GM21619 (cell line): ENCODE data around the gene MAVS.

Source experiments
- ATAC-seq: cut with Tn5 transposase; IDR thresholded peaks from one replicate; pipeline ENCODE4 v1.9.1; 2021; ENCODE audit not compliant: unreplicated experiment

MAVS gene

DNA sequence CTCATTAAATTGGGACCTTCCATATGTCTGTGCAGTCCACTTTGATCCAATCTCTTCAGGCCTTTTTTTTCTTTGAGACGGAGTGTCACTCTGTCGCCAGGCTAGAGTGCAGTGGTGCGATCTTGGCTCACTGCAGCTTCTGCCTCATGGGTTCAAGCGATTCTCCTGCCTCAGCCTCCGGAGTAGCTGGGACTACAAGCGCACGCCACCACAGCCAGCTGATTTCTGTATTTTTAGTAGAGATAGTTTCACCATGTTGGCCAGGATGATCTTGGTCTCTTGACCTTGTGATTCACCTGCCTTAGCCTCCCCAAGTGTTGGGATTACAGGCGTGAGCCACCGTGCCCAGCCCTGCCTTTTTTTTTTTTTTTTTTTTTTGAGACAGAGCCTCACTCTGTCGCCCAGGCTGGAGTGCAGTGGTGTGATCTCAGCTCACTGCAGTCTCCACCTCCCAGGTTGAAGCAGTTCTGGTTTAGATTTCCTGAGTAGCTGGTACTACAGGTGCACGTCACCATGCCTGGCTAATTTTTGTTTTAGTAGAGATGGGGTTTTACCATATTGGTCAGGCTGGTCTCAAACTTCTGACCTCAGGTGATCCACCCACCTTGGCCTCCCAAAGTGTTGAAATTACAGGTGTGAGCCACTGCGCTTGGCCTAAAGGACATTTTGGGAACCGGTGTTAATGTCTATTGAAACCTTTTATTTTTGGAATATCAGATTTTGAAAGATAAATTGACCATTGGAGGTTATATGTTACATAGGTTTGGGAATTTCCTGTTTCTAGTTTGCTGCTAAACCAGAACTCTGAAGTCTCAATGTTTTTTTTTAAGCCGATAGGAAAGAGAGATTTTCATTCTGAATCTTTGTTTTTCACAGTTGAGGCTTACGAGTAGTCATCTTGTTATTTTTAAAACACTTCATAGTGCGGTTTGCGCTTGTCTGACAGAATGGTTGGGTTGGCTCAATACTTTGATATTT lies 60.4 kb downstream of the MAVS start:
- peak; percentile 82 for ATAC-seq

GRCh38 chr20:3908667-3909066 lies 62.0 kb downstream of the MAVS start:
- ATAC-seq: no peak

GRCh38 chr20:3909952-3910366 lies 63.3 kb downstream of the MAVS start:
- ATAC-seq: no peak

- ATAC-seq: no peak
These were observed 64.2 kb downstream of the MAVS start for GRCh38 chr20:3910853-3911252.

DNA sequence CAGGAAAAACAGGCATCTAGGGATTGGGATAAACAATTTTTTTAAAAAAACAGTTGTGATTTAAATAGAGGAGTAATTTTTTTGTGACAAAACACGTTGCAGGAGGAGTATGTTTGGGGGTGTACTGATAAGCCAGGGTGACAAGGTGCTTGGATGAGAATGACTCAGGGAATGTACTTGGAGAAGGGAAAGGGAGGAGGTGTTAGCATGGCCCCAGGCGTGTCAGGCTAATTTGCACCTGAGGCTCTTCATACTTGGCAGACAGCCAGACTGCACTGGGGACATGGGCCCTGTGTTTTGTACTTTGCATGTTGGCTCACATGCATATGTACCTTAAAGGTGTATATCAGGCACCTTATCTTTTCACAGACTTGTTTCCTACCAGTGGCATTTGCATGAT lies 65.3 kb downstream of the MAVS start:
- ATAC-seq: no peak

DNA sequence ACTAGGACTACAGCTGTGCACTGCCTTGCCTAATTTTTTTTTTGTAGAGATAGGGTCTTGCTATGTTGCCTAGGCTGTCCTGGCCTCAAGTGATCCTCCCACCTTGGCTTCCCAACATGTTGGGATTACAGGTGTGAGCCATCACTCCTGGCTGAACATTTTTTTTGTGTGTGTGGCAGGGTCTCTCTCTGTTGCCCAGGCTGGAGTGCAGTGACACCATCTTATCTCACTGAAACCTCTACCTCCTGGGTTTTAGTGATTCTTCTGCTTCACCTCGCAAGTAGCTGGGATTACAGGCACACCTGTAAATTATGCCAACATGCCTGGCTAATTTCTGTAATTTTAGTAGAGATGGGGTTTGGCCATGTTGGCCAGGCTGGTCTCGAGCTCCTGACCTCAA lies 67.8 kb downstream of the MAVS start:
- no peak for ATAC-seq

DNA sequence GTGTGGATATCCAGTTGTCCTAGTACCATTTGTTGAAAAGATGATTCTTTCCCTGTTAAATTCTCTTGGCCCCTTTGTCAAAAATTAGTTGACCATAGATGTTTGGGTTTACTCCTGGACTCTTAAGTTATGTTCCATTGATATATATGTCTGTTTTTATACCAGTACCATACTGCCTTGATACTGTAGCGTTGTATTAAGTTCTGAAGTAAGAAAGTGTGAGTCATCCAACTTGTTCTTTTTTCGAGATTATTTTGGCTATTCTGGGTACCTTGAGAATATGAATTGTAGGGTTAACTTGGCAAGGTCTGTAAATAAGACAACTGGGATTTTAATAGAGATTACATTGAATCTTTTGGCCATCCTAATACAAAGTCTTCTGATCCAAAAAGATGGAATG lies 69.1 kb downstream of the MAVS start:
- no peak for ATAC-seq

DNA sequence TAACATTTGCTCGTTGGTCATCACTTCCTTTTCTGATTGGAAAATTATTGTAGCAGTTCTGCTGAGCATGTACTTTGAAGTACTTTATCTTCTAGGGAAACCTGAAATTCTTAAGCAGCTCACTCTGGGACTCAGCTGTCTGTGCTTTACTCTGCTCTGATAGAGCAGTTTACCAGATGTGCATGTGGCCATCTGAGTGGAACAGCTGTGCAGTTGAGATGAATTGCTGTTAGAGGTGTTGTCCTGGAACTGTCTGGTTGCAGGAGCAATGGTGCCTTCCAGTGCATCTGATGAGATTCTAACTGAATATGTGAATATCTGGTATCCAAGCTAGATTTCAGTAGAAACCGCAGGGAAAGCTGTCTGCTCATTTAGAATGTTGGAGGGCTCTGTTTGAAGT lies 69.7 kb downstream of the MAVS start:
- no peak for ATAC-seq

DNA sequence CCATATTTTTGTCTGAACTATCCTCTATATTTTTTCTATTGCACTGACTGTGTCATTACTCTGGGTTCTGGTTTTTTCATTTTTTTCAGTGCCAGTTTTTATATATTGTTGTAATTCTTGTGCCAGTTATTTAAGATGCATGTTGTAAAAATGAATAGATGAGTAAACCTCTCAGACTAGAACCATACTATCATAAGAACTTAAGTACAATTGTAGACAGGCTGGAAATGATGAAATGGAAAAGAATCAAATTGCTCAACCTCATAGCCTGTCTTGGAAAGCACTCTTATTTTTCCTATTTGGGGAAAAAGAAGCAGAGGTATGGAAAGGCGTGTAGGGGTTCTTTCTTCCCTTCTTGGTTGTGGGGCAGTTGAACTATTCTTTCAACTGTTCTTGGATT lies 72.7 kb downstream of the MAVS start:
- no peak for ATAC-seq

- no peak for ATAC-seq
These were observed 75.8 kb downstream of the MAVS start for GRCh38 chr20:3922223-3922982.

DNA sequence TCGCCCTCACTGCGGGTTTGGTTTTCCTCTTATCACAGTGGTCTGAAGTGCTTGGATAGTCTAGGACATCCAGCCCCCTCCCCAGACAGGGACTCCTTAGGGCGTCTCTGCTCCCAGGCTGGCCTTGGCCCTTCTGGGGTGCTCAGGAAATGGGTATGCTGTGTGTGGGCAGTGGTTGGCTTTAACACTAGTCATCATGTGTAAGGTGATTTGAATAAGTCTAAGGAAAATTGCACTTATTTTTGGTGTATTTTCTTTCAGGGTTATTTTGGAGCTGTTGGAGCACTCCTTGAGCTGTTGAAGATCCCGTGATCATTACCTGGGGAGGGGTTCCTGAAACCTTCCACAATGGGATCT lies 76.3 kb downstream of the MAVS start:
- no peak for ATAC-seq

- no peak for ATAC-seq
These were observed 77.2 kb downstream of the MAVS start for GRCh38 chr20:3923818-3924217.

DNA sequence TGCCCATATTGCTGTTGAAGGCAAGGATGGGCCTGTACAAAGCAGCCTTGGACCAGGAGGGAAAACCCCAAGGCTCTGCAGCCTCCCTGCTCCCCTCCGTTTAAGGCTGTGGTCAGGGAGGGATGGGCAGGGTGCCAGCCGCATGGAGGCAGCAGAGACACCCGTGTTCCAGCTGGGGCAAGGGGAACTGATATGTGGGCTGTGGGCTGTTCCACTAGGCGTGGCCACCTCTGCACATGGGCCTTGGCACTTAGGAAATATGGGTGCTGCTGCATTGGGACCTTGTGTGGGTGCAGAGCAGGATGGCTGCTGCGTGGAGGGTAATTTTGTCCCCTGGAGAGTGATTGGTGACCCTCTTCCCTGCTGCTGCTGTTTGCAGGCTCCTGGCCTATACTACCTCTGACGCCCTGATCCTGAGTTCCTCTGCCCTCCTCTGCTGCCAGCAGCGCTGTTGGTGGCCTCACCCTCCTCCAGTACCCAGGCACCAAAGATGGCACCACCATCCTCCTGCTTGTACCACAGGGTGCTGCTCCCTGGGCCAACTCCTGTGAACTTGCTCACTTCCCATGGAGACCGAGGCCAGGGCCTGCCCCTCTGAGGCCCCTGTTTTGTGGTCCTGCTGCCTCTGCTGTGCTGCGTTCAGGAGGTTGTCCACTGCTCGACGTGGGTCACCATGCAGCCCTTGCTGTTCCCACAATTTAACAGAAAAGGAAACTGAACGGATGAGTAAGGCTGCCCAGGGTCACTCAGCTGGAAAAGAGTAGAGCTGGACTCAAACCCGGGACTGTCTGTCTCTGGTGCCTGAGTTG lies 77.9 kb downstream of the MAVS start:
- no peak for ATAC-seq

GRCh38 chr20:3925113-3925695 lies 78.6 kb downstream of the MAVS start:
- no peak for ATAC-seq
